Large intestine (tissue), 3 donors: ENCODE measurements around the gene DHFR. TPM values are rescaled to one million over a fixed set of nuclear protein-coding genes. Genes with fewer than 3 reads are reported as not detected.
"Not testable (repeated sequence)": the region's sequence is repeated elsewhere in the genome, so short reads cannot be mapped to it uniquely, and the experiment has no call there.

ENCODE experiments used
- DNase-seq, 2 donors: peaks; one replicate each; pipeline versions ENCODE4 v3.0.0 to v3.0.0-alpha.2; 2013
- H3K27ac ChIP-seq: one replicate; pipeline ENCODE4 v1.5.1; 2013; ENCODE audit warnings: low read length
- H3K27me3 ChIP-seq: 2 replicates; pipeline ENCODE4 v1.6.1; 2013; ENCODE audit warnings: low read length; ENCODE audit not compliant: control insufficient read depth, insufficient read depth
- H3K36me3 ChIP-seq: 2 replicates; pipeline ENCODE4 v1.6.1; 2013; ENCODE audit warnings: low read length; ENCODE audit not compliant: control insufficient read depth, insufficient read depth
- H3K4me1 ChIP-seq: one replicate; pipeline ENCODE4 v1.6.1; 2013; ENCODE audit warnings: low read length; ENCODE audit not compliant: control insufficient read depth, insufficient read depth
- H3K4me3 ChIP-seq: one replicate; pipeline ENCODE4 v1.5.1; 2013; ENCODE audit warnings: low read length
- H3K9me3 ChIP-seq: one replicate; pipeline ENCODE4 v1.6.1; 2013; ENCODE audit warnings: mild to moderate bottlenecking, low read depth, low read length, moderate library complexity; ENCODE audit not compliant: control insufficient read depth
- WGBS: methylation state at CpG from one replicate; pipeline ENCODE4 v1.1.5; 2013; ENCODE audit warnings: low lambda C conversion rate; ENCODE audit not compliant: insufficient coverage; 5-methylcytosine and 5-hydroxymethylcytosine counted together
- polyA plus RNA-seq: library from polyadenylated mRNA; unstranded; fragments of 120-200 nt; gene quantifications from one replicate; pipeline ENCODE4 v1.2.1, GENCODE V29; 2013

DHFR gene
- polyA plus RNA-seq, 1 donor: 50.7 TPM

- WGBS: no CpG with 5 or more reads among the region's 6 CpGs
- Histone ChIP-seq H3K9me3 (no peaks in the 10 kb centered on the region), H3K27me3 (no peaks in the 10 kb centered on the region), H3K4me1 (no peaks in the 10 kb centered on the region), H3K27ac (no peak overlapping the region), H3K4me3 (no peak overlapping the region), H3K36me3 (no peaks in the 10 kb centered on the region)
- DNase-seq: no peak
Measured at GRCh38 chr5:80584770-80585169, 70.0 kb downstream of the DHFR start.

- WGBS: no CpG with 5 or more reads among the region's 3 CpGs
Measured at GRCh38 chr5:80580291-80580690, 74.5 kb downstream of the DHFR start.

GRCh38 chr5:80579050-80579449 is 75.7 kb downstream of the DHFR start:
- H3K27ac ChIP-seq: no peak overlapping the region
- H3K27me3 ChIP-seq: peaks cover 9% of the 10 kb centered on the region
- H3K9me3 ChIP-seq: no peaks in the 10 kb centered on the region
- WGBS: 98% methylated on average over 2 of the region's 2 CpGs
- H3K36me3 ChIP-seq: no peaks in the 10 kb centered on the region
- no peak for DNase-seq
- H3K4me3 ChIP-seq: no peak overlapping the region
- no peaks in the 10 kb centered on the region for H3K4me1 ChIP-seq

More at GRCh38 chr5:80580291-80580690, 74.5 kb downstream of the DHFR start:
- DNase-seq, H3K9me3 ChIP-seq, H3K4me1 ChIP-seq, H3K27ac ChIP-seq, H3K27me3 ChIP-seq, H3K36me3 ChIP-seq, H3K4me3 ChIP-seq: not testable (repeated sequence)

- DNase-seq: no peak
- Histone ChIP-seq H3K27me3 (peaks cover 18% of the 10 kb centered on the region), H3K36me3 (no peaks in the 10 kb centered on the region), H3K27ac (no peak overlapping the region), H3K4me1 (no peaks in the 10 kb centered on the region), H3K4me3 (no peak overlapping the region), H3K9me3 (peaks cover under 1% of the 10 kb centered on the region)
- no CpG with 5 or more reads among the region's 5 CpGs for WGBS
Measured at GRCh38 chr5:80577707-80578106, 77.1 kb downstream of the DHFR start.

GRCh38 chr5:80576383-80576782 is 78.4 kb downstream of the DHFR start:
- Histone ChIP-seq H3K9me3 (peaks cover 3% of the 10 kb centered on the region), H3K27me3 (peaks cover 29% of the 10 kb centered on the region), H3K4me1 (no peaks in the 10 kb centered on the region), H3K4me3 (no peak overlapping the region), H3K36me3 (no peaks in the 10 kb centered on the region), H3K27ac (no peak overlapping the region)
- no peak for DNase-seq
- WGBS: no CpG with 5 or more reads among the region's 5 CpGs

Other genes with a start within 250 kb of the DHFR start
- 34.5 TPM for gene ZFYVE16, start 246.9 kb downstream of the DHFR start, polyA plus RNA-seq
- gene FAM151B, start 166.9 kb downstream of the DHFR start, polyA plus RNA-seq: 1.2 TPM
- not detected for gene ANKRD34B, start 84.7 kb downstream of the DHFR start, polyA plus RNA-seq
- 13.8 TPM for gene MSH3, start 331 bp downstream of the DHFR start, polyA plus RNA-seq